HG03432 (cell line): ENCODE data around the gene FBXO2.

Source experiments
- ATAC-seq: cut with Tn5 transposase; IDR thresholded peaks from one replicate; pipeline ENCODE4 v1.9.1; 2021; ENCODE audit warnings: mild to moderate bottlenecking, moderate library complexity; ENCODE audit not compliant: unreplicated experiment

The FBXO2 gene, protein sequence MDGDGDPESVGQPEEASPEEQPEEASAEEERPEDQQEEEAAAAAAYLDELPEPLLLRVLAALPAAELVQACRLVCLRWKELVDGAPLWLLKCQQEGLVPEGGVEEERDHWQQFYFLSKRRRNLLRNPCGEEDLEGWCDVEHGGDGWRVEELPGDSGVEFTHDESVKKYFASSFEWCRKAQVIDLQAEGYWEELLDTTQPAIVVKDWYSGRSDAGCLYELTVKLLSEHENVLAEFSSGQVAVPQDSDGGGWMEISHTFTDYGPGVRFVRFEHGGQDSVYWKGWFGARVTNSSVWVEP

GRCh38 chr1:11654137-11654938 is at the start of gene FBXO2, which contains the start of gene FBXO44:
Gene FBXO2, minus strand, starts transcription at chr1:11654429. Its CDS starts 89 bp downstream, at chr1:11654340.
Gene FBXO44, plus strand, starts transcription at chr1:11654877. Its CDS starts 959 bp downstream, at chr1:11655836.
- peak; percentile 71 for ATAC-seq

DNA sequence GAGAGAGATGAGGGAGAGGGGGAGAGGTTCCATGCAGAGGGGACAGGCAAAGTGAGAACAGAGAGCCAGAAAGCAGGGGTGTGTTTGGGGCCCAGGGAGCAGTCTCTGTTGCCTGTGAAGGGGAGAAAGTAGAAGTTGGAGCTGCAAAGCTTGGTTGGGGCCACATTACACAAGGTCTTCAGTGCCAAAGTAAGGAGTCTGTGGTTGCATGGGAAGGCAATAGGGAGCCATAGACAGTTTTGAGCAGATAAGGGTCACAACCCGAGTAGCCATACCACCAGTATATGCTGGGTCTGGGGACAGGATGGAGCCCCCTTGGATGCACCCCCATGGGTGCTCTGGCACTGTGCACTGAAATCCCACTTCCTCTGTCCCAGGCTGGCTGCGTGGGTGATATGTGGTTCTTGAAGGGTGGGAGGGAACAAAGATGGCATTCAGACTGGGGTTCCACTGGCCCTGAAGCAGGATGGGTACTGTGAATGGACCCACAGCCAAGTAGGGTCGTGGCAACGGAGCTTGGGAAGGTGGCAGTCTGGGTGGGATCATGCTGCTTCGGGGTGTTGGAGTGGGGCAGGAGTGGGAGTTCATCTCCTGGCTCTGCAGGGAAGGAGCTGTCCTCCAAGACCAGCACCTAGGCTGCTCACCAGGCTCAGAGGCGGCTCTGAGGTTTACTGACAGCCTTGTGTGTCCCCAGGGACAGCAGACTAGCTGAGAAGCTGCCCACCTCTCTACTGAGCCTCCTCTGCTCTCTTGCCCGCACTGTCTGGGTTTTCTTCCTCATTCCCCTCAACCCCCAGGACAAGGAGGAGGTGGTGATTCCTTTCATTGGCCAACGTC is 49.3 kb upstream of the FBXO2 start:
- ATAC-seq = no peak

DNA sequence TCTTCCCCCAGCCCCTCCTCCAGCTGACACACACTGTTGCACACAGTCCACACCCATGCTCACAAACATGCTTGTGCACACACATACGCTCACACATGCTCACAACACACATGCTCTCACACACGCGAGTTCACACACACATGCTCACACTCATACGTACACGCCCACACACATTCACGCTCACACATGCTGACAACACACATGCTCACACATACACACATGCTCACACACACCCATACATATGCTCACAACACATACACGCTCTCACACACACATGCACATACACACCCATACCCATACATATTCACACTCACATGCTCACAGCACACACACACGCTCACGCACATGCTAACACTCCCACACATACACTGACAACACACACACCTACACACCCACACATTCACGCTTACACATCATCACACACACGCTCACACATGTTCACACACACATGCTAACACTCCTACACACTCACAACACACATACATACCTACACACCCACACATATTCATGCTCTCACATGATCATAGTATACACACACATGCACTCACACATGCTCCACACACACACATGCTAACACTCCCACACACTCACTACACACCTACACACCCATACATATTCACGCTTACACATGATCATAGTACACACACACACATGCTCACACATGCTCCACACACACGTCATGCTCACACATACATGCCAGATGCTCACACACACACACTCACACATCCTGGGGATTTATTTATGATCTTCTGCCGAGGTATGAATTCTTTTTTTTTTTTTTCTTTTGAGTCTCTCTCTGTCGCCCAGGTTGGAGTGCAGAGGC is 48.0 kb upstream of the FBXO2 start:
- no peak for ATAC-seq

DNA sequence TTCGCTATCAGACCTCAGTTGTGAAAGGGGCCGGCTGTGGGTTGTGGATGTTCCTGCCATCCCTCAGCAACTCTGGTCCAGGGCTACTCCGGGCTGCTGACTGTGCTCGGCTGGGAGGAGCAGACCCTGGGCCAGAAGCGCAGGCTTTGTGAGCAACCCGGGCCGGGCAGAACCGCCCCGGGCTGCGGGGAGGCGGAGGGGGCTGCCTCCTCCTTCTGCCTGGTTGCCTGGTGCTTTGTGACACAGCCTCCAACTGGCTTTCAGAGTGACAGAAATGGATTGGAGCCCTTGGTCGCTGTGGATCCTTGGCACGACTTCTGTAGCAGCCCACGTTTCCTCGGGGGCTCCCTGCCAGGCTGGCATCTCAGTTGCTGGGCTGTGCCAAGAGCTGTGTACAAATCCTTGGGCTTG is 47.3 kb upstream of the FBXO2 start:
- no peak for ATAC-seq

DNA sequence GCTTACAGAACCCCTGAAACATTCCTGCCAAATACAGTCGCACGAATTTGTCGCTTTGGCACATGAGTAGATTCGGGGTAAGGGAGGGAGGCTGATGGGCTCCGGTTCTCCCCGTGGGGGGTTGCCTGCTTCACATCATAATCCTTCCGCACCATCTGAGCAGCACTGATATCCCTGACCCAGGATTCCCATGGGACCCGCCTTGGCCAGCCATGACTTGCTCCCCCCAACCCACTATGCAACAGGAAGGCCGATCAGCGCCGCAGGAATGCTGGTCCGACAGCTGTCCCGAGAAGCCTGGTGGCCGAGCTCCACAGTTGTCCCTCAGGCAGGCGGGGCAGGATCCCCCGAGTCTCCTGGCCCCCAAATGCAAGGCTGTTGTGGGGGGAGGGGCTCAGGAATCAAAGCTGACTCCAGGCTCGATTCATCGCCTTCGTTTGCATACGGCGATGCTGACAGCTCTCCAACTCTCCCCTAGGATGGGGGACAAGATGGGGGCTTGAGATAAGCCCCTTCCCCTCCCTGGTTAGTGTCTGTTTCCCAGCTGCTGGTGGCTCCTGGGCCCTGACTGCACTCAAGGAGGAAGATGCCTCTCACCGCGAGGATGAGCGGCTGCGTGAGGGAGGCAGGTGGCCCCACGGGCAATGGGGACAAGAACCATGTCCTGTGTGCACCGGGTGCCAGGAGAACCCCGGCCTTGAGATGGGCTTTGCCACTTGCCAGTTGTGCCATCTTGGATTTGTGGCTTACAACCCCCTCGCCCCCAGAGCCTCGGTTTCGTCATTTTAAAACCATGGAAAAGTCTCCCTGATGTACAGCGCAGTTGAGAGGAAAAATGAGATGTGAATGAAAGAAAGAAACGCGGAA is 46.6 kb upstream of the FBXO2 start:
- no peak for ATAC-seq

GRCh38 chr1:11697893-11698210 is 43.6 kb upstream of the FBXO2 start:
- ATAC-seq = no peak

DNA sequence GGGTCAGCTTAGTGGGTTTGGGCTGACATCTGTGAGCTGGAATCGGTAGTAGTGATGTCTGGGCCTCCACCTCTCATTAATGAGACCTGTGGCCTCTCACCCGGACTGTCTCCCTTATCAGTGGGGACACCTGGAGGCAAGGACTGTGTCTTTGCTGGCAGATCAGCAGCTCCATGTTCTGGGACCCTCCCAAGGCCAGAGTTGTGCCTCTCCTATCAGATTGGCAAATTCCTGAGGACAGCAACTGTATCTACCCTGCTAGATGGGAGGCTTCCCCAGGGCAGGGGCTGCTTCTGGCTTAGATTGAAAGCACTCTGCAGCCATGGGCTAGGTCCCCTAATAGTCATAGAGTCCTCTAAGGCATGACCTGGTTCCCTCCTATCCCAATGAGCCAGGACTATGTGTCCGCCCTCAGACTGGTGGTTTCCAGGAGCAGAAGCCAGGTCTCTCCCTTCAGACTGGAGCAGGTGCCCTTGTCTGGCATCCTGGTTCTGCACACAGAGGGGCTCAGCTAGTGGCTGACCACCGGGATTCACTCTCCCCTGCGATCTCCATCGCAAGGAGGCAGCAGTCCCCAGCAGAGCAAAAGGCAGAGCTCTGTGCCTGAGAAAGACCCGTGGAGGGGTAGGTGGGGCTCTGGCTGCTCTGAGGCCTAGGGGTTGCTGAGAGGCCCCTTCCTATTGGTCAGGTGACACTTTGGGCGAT is 43.1 kb upstream of the FBXO2 start:
- ATAC-seq = no peak

DNA sequence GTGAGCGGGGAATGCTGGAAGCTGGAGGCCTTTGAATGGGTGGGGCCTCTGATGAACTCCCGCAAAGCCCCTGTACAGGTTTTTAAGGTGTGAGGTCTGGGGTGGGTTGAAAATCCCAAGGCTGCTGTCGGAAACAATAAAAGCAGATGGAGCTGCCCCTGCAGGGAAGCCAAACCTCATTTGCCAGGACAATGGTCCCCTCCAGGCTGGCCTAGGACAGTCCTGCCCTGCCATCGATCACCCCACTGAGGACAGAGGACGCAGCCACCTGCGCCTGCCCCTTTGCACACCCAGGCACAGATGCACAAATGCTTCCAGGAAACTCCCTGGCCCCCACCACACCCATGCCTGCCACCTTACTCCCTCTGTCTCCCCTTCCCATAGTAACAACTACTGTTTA is 41.6 kb upstream of the FBXO2 start:
- ATAC-seq = no peak

DNA sequence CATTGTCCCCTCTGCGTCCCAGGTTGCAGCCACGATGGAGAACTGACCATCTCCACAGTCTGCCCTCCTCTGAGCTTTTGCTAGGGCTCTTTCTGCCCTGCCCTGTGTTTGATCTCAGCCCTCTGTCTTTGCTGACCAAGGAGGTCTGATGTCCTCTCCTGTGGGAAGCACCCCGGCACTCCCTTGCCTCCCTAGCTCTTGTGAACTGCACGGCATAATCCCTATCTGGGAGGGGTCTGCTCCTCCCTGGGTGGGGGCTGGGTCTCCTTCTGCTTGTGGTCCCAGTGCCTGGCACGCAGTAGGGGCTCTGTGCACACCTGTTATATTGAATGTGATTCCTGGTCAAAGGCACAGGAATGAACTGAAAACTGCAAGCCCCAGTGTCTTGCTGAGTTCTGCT is 39.7 kb upstream of the FBXO2 start:
- ATAC-seq = no peak

- ATAC-seq = no peak
Measured at GRCh38 chr1:11693024-11693590, 38.9 kb upstream of the FBXO2 start.

- ATAC-seq = no peak
Measured at GRCh38 chr1:11691928-11692711, 37.9 kb upstream of the FBXO2 start.

- ATAC-seq = no peak
Measured at GRCh38 chr1:11691302-11691914, 37.2 kb upstream of the FBXO2 start, which contains the start of gene DRAXIN. Gene DRAXIN, plus strand, starts transcription at chr1:11691710. Its CDS starts 14,549 bp downstream, at chr1:11706259.

DNA sequence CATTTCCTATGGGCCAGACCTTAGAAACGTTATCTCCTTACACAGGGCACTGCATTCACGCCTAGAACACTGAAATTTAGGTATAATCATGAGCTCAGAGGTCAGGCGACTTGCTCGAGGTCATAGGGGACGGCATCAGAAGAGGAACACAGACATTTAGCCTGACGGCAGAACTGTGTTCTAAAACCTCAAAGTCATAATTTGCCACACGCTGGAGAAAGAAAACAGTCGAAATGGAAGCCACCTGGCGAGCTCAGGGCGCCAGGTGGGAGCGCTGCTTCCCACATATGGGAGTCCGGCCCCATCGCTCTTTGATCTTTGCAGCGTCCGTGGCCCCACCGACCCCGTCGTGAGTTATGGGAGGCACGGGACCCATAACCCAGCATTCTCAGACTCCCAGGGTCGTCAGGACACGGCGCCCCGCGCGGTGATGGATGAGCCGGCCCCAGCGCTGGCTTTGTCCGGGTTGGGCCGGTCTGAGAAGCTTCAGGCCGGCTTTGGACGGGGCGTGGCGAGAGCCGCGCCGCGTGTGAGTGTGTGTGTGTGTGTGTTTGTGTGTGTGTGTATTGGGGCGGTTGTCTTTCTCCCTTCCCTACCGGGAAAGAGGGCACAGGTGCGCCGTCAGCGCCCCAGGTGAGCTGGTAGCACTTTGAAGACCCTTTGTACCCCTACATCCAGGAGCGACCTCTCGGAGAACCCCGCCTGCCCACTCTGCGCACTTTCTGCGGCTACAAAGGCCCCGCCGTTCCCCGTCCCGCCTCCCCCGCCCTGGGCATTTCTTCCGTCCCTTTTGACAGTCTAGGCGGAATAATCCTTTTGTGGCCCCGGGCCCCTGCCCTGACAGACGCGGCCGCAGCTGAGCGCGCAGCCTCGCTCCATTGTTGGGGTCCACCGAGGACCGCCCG is 36.4 kb upstream of the FBXO2 start:
- ATAC-seq = no peak

DNA sequence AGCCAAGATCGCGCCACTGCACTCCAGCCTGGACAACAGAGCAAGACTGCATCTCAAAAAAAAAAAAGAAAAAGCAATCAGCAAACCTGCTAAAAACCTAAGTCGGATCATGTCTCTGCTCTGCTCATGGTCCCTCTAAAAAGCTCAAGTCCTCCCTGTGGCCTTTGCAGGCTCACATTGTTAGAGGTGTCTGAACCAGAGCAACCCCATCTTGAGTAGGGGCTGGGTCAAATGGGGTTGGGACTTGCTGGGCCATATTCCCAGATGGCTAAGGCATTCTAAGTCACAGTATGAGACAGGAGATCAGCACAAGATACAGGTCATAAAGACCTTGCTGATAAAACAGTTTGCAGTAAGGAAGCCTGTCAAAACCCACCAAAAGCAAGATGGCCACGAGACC is 34.3 kb upstream of the FBXO2 start:
- no peak for ATAC-seq

GRCh38 chr1:11685210-11685752 is 31.1 kb upstream of the FBXO2 start:
- no peak for ATAC-seq

DNA sequence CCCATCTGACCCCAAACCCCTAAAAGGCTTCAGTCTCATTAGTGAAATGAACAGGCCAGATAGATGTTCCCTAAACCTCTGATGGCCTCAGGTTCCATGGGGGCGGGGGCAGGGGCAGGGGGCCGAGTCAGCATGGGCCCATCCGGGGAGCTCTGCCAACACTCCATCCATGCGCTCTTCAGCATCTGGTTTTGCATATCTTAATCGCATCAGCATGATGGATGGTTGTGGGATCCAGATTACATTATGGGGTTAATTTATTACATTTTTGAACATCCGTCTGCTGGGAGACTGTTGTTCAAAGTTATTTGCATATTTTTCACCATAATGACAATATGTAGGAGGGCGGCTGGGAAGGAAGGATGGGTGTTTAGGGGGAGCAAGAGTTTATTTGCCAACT is 29.8 kb upstream of the FBXO2 start:
- ATAC-seq = no peak
